Tibial artery (tissue), 4 donors: ENCODE results near the gene ZNF451.
A peak's percentile ranks its signal among the peaks of the same experiment; 100 is the strongest.

Source experiments
- DNase-seq, 2 donors: peaks; one replicate each; pipeline ENCODE4 v3.0.0-alpha.2; 2019
- H3K27ac ChIP-seq, 2 donors: fragments of 200-600 bp; sonication (generic) in 1 of 2; 1 replicate in 1 of 2; 2 replicates in 1 of 2; pipeline ENCODE4 v1.5.1; 2018 to 2019; ENCODE audit warnings: mild to moderate bottlenecking in 1 of 2
- H3K27me3 ChIP-seq, 2 donors: fragments of 200-600 bp; sonication (generic) in 1 of 2; one replicate each; pipeline versions ENCODE4 v1.5.1 to v1.6.0; 2016 to 2019
- H3K36me3 ChIP-seq, 3 donors: fragments of 200-600 bp; sonication (generic) in 2 of 3; one replicate each; pipeline ENCODE4 v1.5.1; 2016 to 2019; ENCODE audit warnings: mild to moderate bottlenecking in 2 of 3
- H3K4me1 ChIP-seq, 4 donors: fragments of 200-600 bp; sonication (generic) in 2 of 4; 1 replicate in 3 of 4; 2 replicates in 1 of 4; pipeline ENCODE4 v1.5.1; 2016 to 2019
- H3K4me3 ChIP-seq, 2 donors: fragments of 200-600 bp; sonication (generic) in 1 of 2; 1 replicate in 1 of 2; 2 replicates in 1 of 2; pipeline ENCODE4 v1.5.1; 2018 to 2019; ENCODE audit warnings: mild to moderate bottlenecking in 2 of 2
- H3K9me3 ChIP-seq, 3 donors: fragments of 200-600 bp; sonication (generic) in 1 of 3; one replicate each; pipeline ENCODE4 v1.5.1; 2016 to 2019
- CTCF ChIP-seq, 2 experiments: fragments of 200-600 bp in 1 of 2; fragments of 450-650 bp in 1 of 2; IDR thresholded peaks; one replicate each; pipeline ENCODE4 v1.5.1; 2017 to 2019; ENCODE audit warnings: antibody characterized with exemption in 2 of 2, mild to moderate bottlenecking in 1 of 2, moderate library complexity in 1 of 2
- intact Hi-C: fragments of 100-400 bp; cut with DNase I; formaldehyde crosslinking; loops from one replicate; pipeline ENCODE4 v1.15.0; 2023; ENCODE audit warnings: low total_unique reads

The ZNF451 gene

GRCh38 chr6:57113105-57113504, 23.1 kb downstream of the ZNF451 start:
- Histone ChIP-seq H3K27ac (no peak overlapping the region), H3K4me1 (peaks cover 0 to 14% (median 0%) of the 10 kb centered on the region in 4 donors), H3K27me3 (no peaks in the 10 kb centered on the region), H3K36me3 (peaks cover 0 to 5% (median 0%) of the 10 kb centered on the region in 3 donors), H3K4me3 (no peak overlapping the region), H3K9me3 (no peaks in the 10 kb centered on the region)
- DNase-seq: no peak
- intact Hi-C loops: no loop called here
- TF ChIP-seq CTCF (IDR thresholded peaks at IDR 0.05): no peak

DNA sequence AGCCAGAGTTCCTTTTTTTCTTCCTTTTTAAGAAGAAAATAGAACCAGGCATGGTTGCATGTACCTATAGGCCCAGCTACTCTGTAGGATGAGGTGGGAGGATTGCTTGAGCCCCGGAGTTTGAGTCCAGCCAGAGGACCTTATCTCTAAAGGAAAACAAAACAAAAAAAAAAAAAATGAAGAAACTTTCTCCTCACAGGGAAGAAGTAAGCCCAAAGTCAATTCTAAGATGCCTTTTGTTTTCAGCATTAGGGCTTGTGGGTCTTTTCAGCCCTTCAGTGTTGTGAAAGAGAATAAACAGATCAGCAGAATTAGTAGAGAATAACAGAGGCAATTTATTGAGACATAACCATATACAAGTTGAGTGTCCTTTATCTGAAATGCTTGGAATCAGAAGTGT, 26.8 kb downstream of the ZNF451 start:
- no peak overlapping the region for H3K4me3 ChIP-seq
- peak overlapping the region in 1 of 2 donors; percentile 13 for H3K27ac ChIP-seq
- no peak for DNase-seq
- intact Hi-C loops: no loop called here
- no peaks in the 10 kb centered on the region for H3K27me3 ChIP-seq
- H3K36me3 ChIP-seq: peaks cover 0 to 3% (median 0%) of the 10 kb centered on the region in 3 donors
- no peaks in the 10 kb centered on the region for H3K9me3 ChIP-seq
- no peak for TF ChIP-seq CTCF (IDR thresholded peaks at IDR 0.05)
- H3K4me1 ChIP-seq: peaks cover 0 to 14% (median 0%) of the 10 kb centered on the region in 4 donors

DNA sequence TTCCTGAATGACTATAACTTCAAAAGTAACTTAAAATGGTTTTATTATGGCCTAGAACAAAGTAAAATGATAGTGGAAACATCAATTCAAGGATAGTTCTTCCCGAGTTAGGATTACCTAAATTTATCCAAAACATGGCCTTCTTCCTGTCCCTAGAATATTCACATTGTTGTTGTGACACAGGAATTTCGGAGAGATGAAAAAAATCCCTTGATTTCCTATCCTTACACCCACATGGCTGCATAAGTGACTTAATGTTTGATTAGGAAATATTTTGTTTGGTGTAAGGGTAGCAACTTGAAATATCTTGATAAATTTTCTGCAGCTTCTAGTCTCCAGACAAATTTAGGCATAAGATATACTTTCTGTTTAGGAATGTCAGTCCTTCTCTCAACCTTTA, 27.8 kb downstream of the ZNF451 start:
- Histone ChIP-seq H3K4me3 (no peak overlapping the region), H3K27ac (no peak overlapping the region), H3K4me1 (peaks cover 0 to 14% (median 0%) of the 10 kb centered on the region in 4 donors), H3K27me3 (no peaks in the 10 kb centered on the region), H3K9me3 (no peaks in the 10 kb centered on the region), H3K36me3 (peaks cover 0 to 5% (median under 1%) of the 10 kb centered on the region in 3 donors)
- no peak for DNase-seq
- TF ChIP-seq CTCF (IDR thresholded peaks at IDR 0.05): no peak
- intact Hi-C loops: no loop called here

DNA sequence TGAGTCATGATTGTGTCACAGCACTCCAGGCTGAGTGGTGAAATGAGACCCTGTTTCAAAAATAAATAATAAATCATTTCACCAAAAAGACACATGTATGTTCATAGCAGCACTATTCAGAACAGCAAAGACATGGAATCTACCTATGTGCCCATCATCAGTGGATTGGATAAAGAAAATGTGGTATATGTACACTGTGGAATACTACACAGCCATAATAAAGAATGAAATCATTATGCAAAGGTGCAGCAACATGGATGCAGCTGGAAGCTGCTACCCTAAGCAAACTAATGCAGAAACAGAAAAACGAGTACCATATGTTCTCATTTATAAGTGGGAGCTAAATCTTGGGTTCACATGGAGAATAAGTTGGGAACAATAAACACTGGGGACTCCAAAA, 33.1 kb downstream of the ZNF451 start:
- Histone ChIP-seq H3K27me3 (no peaks in the 10 kb centered on the region), H3K4me1 (no peaks in the 10 kb centered on the region), H3K36me3 (peaks cover 0 to 5% (median 4%) of the 10 kb centered on the region in 3 donors), H3K9me3 (no peaks in the 10 kb centered on the region), H3K4me3 (no peak overlapping the region), H3K27ac (no peak overlapping the region)
- no peak for TF ChIP-seq CTCF (IDR thresholded peaks at IDR 0.05)
- intact Hi-C loops: no loop called here
- no peak for DNase-seq

- no peaks in the 10 kb centered on the region for H3K9me3 ChIP-seq
- no peak for TF ChIP-seq CTCF (IDR thresholded peaks at IDR 0.05)
- no peaks in the 10 kb centered on the region for H3K27me3 ChIP-seq
- H3K36me3 ChIP-seq: peaks cover 0 to 5% (median 3%) of the 10 kb centered on the region in 3 donors
- no peak overlapping the region for H3K4me3 ChIP-seq
- no peak overlapping the region for H3K27ac ChIP-seq
- peaks cover 0 to 14% (median 5%) of the 10 kb centered on the region in 4 donors for H3K4me1 ChIP-seq
- intact Hi-C loops: no loop called here
- no peak for DNase-seq
These were observed 37.8 kb downstream of the ZNF451 start for GRCh38 chr6:57127763-57128162.

- Histone ChIP-seq H3K4me3 (no peak overlapping the region), H3K4me1 (peaks cover 0 to 14% (median 5%) of the 10 kb centered on the region in 4 donors), H3K27me3 (no peaks in the 10 kb centered on the region), H3K36me3 (peaks cover 13 to 23% (median 18%) of the 10 kb centered on the region in 3 donors), H3K27ac (no peak overlapping the region), H3K9me3 (no peaks in the 10 kb centered on the region)
- intact Hi-C loops: no loop called here
- DNase-seq: no peak
- no peak for TF ChIP-seq CTCF (IDR thresholded peaks at IDR 0.05)
These were observed 40.7 kb downstream of the ZNF451 start for GRCh38 chr6:57130661-57131177.
